Hepatocyte (in vitro differentiated cells): ENCODE results near the gene ARL3. TPM values are rescaled to one million over a fixed set of nuclear protein-coding genes. Genes with fewer than 3 reads are reported as not detected.

Experiments
- DNase-seq: peaks from one replicate; pipeline ENCODE4 v3.0.0-alpha.2; 2016; ENCODE audit warnings: low spot score
- H2AFZ ChIP-seq: fragments of 200-600 bp; sonication (generic); 2 replicates; pipeline ENCODE4 v1.6.0; 2016; ENCODE audit warnings: antibody characterized with exemption, mild to moderate bottlenecking
- H3K27ac ChIP-seq: fragments of 200-600 bp; sonication (generic); 2 replicates; pipeline ENCODE4 v1.5.1; 2016; ENCODE audit warnings: mild to moderate bottlenecking
- H3K27me3 ChIP-seq: fragments of 200-600 bp; sonication (generic); 2 replicates; pipeline ENCODE4 v1.6.1; 2016
- H3K36me3 ChIP-seq: fragments of 200-600 bp; sonication (generic); replicated peaks from 2 replicates; pipeline ENCODE4 v1.5.1; 2016; ENCODE audit warnings: low read depth; ENCODE audit not compliant: insufficient read depth
- H3K4me1 ChIP-seq: fragments of 200-600 bp; sonication (generic); 2 replicates; pipeline ENCODE4 v1.5.1; 2016; ENCODE audit warnings: mild to moderate bottlenecking, moderate library complexity; ENCODE audit not compliant: insufficient read depth
- H3K4me2 ChIP-seq: fragments of 200-600 bp; sonication (generic); 2 replicates; pipeline ENCODE4 v1.6.0; 2016
- H3K4me3 ChIP-seq: fragments of 200-600 bp; sonication (generic); 2 replicates; pipeline ENCODE4 v1.5.1; 2016; ENCODE audit warnings: mild to moderate bottlenecking
- H3K79me2 ChIP-seq: fragments of 200-600 bp; sonication (generic); 2 replicates; pipeline ENCODE4 v1.6.0; 2017; ENCODE audit warnings: mild to moderate bottlenecking
- H3K9me2 ChIP-seq: fragments of 200-600 bp; sonication (generic); replicated peaks from 2 replicates; pipeline ENCODE4 v1.6.0; 2017; ENCODE audit warnings: mild to moderate bottlenecking; ENCODE audit not compliant: insufficient read depth
- H3K9me3 ChIP-seq: fragments of 200-600 bp; sonication (generic); 2 replicates; pipeline ENCODE4 v1.5.1; 2016; ENCODE audit warnings: low read depth, mild to moderate bottlenecking
- H4K20me1 ChIP-seq: fragments of 200-600 bp; sonication (generic); 2 replicates; pipeline ENCODE4 v1.6.0; 2016; ENCODE audit warnings: mild to moderate bottlenecking; ENCODE audit not compliant: insufficient read depth, poor library complexity, severe bottlenecking
- EZH2 ChIP-seq: fragments of 200-600 bp; sonication (generic); IDR thresholded peaks from 2 replicates; pipeline ENCODE4 v1.6.1; 2016; ENCODE audit warnings: antibody characterized with exemption, mild to moderate bottlenecking, borderline replicate concordance
- EZH2phosphoT487 ChIP-seq: fragments of 200-600 bp; sonication (generic); IDR thresholded peaks from one replicate; pipeline ENCODE4 v1.6.1; 2018; ENCODE audit warnings: antibody characterized with exemption, mild to moderate bottlenecking, low read depth, moderate library complexity; ENCODE audit not compliant: unreplicated experiment, severe bottlenecking
- WGBS: methylation state at CpG from one replicate; pipeline ENCODE4 v1.1.6; 2016; ENCODE audit warnings: low lambda C conversion rate; ENCODE audit errors: missing lambda C conversion rate; 5-methylcytosine and 5-hydroxymethylcytosine counted together
- polyA plus RNA-seq: library from polyadenylated mRNA; unstranded; fragments of >200 nt; fragmentation: Nextera tagmentation; extraction: Ambion mirVana; gene quantifications from 2 replicates; pipeline ENCODE4 v1.2.1, GENCODE V29; 2016
- total RNA-seq: library from RNA; depleted of rRNA; stranded (reverse); fragments of >200 nt; gene quantifications from 2 replicates; pipeline ENCODE4 v1.2.3, GENCODE V29; 2014
- TF ChIP-seq, protein P1 (sequence below): fragments of 200-600 bp; sonication (generic); IDR thresholded peaks from 2 replicates; pipeline ENCODE4 v1.5.1; 2016; ENCODE audit warnings: antibody characterized with exemption, mild to moderate bottlenecking; ENCODE audit not compliant: poor library complexity

ARL3 gene
- total and polyA plus RNA-seq, 2 experiments from 2014 or later, result 6.4 to 16.5 TPM

- Histone ChIP-seq H3K79me2 (peaks cover 43% of the 10 kb centered on the region), H2AFZ (peak overlapping the region; percentile 32), H3K4me3 (peak overlapping the region; percentile 58), H3K9me3 (no peaks in the 10 kb centered on the region), H3K4me1 (peaks cover 20% of the 10 kb centered on the region), H3K27ac (peak overlapping the region; percentile 98), H4K20me1 (peaks cover 30% of the 10 kb centered on the region), H3K27me3 (no peaks in the 10 kb centered on the region), H3K36me3 (no peaks in the 10 kb centered on the region), H3K4me2 (peak overlapping the region; percentile 93), H3K9me2 (no peaks in the 10 kb centered on the region)
- WGBS, result under 1% methylated on average over 21 of the region's 76 CpGs
- peak; percentile 81 for DNase-seq
- TF ChIP-seq EZH2 (no peak), EZH2phosphoT487 (no peak)
- TF ChIP-seq, protein P1, sequence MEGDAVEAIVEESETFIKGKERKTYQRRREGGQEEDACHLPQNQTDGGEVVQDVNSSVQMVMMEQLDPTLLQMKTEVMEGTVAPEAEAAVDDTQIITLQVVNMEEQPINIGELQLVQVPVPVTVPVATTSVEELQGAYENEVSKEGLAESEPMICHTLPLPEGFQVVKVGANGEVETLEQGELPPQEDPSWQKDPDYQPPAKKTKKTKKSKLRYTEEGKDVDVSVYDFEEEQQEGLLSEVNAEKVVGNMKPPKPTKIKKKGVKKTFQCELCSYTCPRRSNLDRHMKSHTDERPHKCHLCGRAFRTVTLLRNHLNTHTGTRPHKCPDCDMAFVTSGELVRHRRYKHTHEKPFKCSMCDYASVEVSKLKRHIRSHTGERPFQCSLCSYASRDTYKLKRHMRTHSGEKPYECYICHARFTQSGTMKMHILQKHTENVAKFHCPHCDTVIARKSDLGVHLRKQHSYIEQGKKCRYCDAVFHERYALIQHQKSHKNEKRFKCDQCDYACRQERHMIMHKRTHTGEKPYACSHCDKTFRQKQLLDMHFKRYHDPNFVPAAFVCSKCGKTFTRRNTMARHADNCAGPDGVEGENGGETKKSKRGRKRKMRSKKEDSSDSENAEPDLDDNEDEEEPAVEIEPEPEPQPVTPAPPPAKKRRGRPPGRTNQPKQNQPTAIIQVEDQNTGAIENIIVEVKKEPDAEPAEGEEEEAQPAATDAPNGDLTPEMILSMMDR, result no peak
Measured at GRCh38 chr10:102643336-102644065, 70.7 kb downstream of the ARL3 start.

DNA sequence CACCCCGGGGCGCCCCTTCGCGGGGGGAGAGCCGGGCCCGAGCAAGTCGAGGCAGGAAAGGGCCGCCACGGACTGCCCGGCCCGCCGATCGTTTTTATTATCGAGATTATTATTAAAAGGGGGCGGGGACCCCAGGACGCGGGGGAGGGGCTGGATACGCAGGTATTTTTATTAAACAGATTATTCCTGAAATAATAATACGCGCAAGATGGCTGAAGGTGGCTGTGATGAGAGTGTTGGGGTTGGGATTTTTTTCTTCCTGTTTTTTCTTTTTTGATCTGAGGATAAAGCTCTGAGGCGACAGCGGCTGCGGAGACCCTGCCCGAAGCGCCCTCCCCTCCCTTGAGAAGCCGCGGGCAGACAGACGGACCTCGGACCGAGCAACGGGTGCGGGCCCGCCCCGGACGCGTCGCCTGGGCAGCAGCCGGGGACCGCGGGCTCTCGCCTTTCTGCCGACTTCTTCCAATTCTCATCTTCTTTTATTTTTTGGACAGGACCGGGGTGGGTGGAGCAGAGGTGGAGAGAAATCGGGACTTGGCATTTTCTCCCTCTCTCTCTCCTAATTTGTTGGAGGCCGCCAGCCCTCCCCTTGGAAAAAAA lies 71.4 kb downstream of the ARL3 start:
- H3K4me1 ChIP-seq, result peaks cover 13% of the 10 kb centered on the region
- peak overlapping the region; percentile 32 for H2AFZ ChIP-seq
- no peaks in the 10 kb centered on the region for H3K27me3 ChIP-seq
- TF ChIP-seq, protein P1, result no peak
- no peak for TF ChIP-seq EZH2phosphoT487
- no peak for TF ChIP-seq EZH2
- 3% methylated on average over 32 of the region's 45 CpGs for WGBS
- H4K20me1 ChIP-seq, result peaks cover 23% of the 10 kb centered on the region
- peak overlapping the region; percentile 58 for H3K4me3 ChIP-seq
- H3K4me2 ChIP-seq, result peak overlapping the region; percentile 93
- peak overlapping the region; percentile 98 for H3K27ac ChIP-seq
- no peaks in the 10 kb centered on the region for H3K36me3 ChIP-seq
- H3K9me2 ChIP-seq, result no peaks in the 10 kb centered on the region
- H3K9me3 ChIP-seq, result no peaks in the 10 kb centered on the region
- H3K79me2 ChIP-seq, result peaks cover 36% of the 10 kb centered on the region
- peak; percentile 74 for DNase-seq

DNA sequence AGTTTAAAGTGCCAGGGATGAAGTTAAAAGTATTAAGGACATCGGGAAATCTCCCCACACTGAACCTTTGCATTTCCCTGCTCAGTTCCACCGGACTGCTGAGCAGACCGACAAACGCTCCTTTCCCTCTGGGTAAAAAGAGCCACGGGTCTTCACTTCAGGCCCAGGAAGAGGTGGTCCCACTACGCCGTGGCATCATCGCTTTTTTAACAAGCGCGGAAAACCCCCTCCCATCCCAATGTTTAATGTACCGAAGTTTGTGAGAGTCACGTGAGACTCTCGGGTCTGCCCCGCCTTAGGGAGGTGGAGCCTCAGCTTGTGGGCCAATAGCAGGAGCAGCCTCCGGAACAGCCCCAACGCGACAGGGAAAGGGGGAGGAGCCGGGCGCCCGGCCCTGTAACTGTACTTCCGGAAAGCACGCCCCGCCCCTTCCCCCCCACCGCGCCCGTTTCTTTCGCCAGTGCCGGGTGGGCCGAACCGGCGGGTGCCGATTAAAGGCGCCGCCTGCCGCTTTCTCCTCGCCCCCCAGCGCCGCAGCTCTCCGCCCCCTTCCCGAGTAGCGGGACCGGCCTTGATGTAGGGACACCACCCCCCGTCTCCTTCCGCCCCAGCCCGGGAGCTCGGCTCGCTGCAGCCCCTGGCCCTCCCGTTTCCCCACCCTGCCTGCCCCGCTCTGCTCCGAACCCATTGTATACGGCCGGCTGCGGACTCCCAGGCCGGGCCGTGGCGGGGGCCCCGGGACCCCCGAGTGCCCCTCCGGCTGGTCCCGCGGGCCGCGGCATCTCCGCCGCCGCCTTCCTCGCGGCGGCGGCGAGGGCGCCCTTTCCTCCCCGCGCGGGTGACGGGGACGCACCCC lies 72.1 kb downstream of the ARL3 start:
- Histone ChIP-seq H2AFZ (peak overlapping the region; percentile 55), H3K27me3 (no peaks in the 10 kb centered on the region), H4K20me1 (peaks cover 16% of the 10 kb centered on the region), H3K9me2 (no peaks in the 10 kb centered on the region), H3K79me2 (peaks cover 29% of the 10 kb centered on the region), H3K4me2 (peak overlapping the region; percentile 93), H3K36me3 (no peaks in the 10 kb centered on the region), H3K4me3 (peak overlapping the region; percentile 58), H3K9me3 (no peaks in the 10 kb centered on the region), H3K27ac (peak overlapping the region; percentile 98), H3K4me1 (peaks cover 7% of the 10 kb centered on the region)
- TF ChIP-seq, protein P1, result no peak
- TF ChIP-seq EZH2 (no peak), EZH2phosphoT487 (no peak)
- 2% methylated on average over 46 of the region's 77 CpGs for WGBS
- peak; percentile 99 for DNase-seq
